Smooth muscle cell (in vitro differentiated cells): ENCODE measurements around the gene ZCCHC24. TPM values are rescaled to one million over a fixed set of nuclear protein-coding genes. Genes with fewer than 3 reads are reported as not detected.

Experiments
- DNase-seq: peaks from one replicate; lab custom pipeline; 2025; ENCODE audit not compliant: unreplicated experiment; lab: John Stamatoyannopoulos, UW
- H2AFZ ChIP-seq: fragments of 200-600 bp; sonication (generic); 2 replicates; pipeline ENCODE4 v1.6.0; 2016; ENCODE audit warnings: antibody characterized with exemption, low read depth, mild to moderate bottlenecking
- H3F3A ChIP-seq: fragments of 200-600 bp; sonication (generic); 2 replicates; pipeline ENCODE4 v1.6.0; 2017; ENCODE audit warnings: antibody characterized with exemption, low read depth
- H3K27ac ChIP-seq: fragments of 200-600 bp; sonication (generic); 2 replicates; pipeline ENCODE4 v1.5.1; 2016; ENCODE audit warnings: low read depth, mild to moderate bottlenecking
- H3K27me3 ChIP-seq: fragments of 200-600 bp; sonication (generic); 2 replicates; pipeline ENCODE4 v1.6.1; 2016; ENCODE audit warnings: low read depth, mild to moderate bottlenecking
- H3K36me3 ChIP-seq: fragments of 200-600 bp; sonication (generic); 2 replicates; pipeline ENCODE4 v1.5.1; 2016; ENCODE audit warnings: low read depth
- H3K4me1 ChIP-seq: fragments of 200-600 bp; sonication (generic); 2 replicates; pipeline ENCODE4 v1.5.1; 2016; ENCODE audit warnings: low read depth
- H3K4me2 ChIP-seq: fragments of 200-600 bp; sonication (generic); 2 replicates; pipeline ENCODE4 v1.6.0; 2016; ENCODE audit warnings: mild to moderate bottlenecking
- H3K4me3 ChIP-seq: fragments of 200-600 bp; sonication (generic); 2 replicates; pipeline ENCODE4 v1.5.1; 2016; ENCODE audit warnings: mild to moderate bottlenecking
- H3K79me2 ChIP-seq: fragments of 200-600 bp; sonication (generic); 2 replicates; pipeline ENCODE4 v1.6.0; 2016; ENCODE audit warnings: low read depth, mild to moderate bottlenecking
- H3K9ac ChIP-seq: fragments of 200-600 bp; sonication (generic); 2 replicates; pipeline ENCODE4 v1.6.0; 2016; ENCODE audit warnings: low read depth
- H3K9me3 ChIP-seq: fragments of 200-600 bp; sonication (generic); replicated peaks from 2 replicates; pipeline ENCODE4 v1.5.1; 2016; ENCODE audit warnings: low read depth
- H4K20me1 ChIP-seq: fragments of 200-600 bp; sonication (generic); 2 replicates; pipeline ENCODE4 v1.6.0; 2016; ENCODE audit warnings: low read depth
- WGBS: methylation state at CpG from one replicate; pipeline ENCODE4 v1.1.7; 2016; ENCODE audit warnings: low lambda C conversion rate; 5-methylcytosine and 5-hydroxymethylcytosine counted together
- polyA plus RNA-seq: library from polyadenylated mRNA; unstranded; fragments of >200 nt; fragmentation: Nextera tagmentation; extraction: Ambion mirVana; gene quantifications from 2 replicates; pipeline ENCODE4 v1.2.1, GENCODE V29; 2016
- total RNA-seq: library from RNA; depleted of rRNA; stranded (reverse); fragments of >200 nt; gene quantifications from 2 replicates; pipeline ENCODE4 v1.2.3, GENCODE V29; 2014
- TF ChIP-seq, protein P1 (sequence below): fragments of 200-600 bp; sonication (generic); IDR thresholded peaks from 2 replicates; pipeline ENCODE4 v1.5.1; 2017; ENCODE audit warnings: borderline replicate concordance, mild to moderate bottlenecking, antibody characterized with exemption; ENCODE audit not compliant: insufficient read depth, poor library complexity, severe bottlenecking

Gene ZCCHC24
- total and polyA plus RNA-seq, 2 experiments from 2014 or later: 21.9 to 52.1 TPM

DNA sequence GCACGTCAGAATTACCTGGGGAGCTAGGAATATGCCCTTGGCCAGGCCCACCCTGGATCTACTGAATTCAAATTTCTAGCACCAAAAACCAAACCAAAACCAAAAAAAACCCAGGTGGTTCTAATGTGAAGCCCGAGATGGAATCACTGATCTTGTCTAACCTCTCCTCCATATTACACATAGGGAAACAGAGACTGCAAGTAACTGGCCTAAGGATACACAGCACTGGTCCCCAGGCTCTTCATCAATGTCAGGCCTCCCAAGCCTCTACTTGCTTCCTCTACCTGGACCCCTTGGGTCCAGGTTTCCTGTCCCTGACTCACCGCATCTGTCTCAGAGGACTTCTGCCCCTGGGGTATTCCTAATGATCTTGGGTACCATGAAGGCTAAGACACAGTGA is 30.7 kb downstream of the ZCCHC24 start:
- Histone ChIP-seq H3K27ac (no peak overlapping the region), H3K9ac (no peak overlapping the region), H3K4me1 (peaks cover 7% of the 10 kb centered on the region), H3K4me3 (no peak overlapping the region), H2AFZ (no peak overlapping the region), H3K27me3 (no peaks in the 10 kb centered on the region), H3K36me3 (no peaks in the 10 kb centered on the region), H3K4me2 (no peak overlapping the region), H3K9me3 (no peaks in the 10 kb centered on the region), H3F3A (no peaks in the 10 kb centered on the region), H4K20me1 (peaks cover 25% of the 10 kb centered on the region), H3K79me2 (peaks cover 67% of the 10 kb centered on the region)
- 91% methylated on average over 3 of the region's 3 CpGs for whole genome bisulfite sequencing
- TF ChIP-seq, protein P1, sequence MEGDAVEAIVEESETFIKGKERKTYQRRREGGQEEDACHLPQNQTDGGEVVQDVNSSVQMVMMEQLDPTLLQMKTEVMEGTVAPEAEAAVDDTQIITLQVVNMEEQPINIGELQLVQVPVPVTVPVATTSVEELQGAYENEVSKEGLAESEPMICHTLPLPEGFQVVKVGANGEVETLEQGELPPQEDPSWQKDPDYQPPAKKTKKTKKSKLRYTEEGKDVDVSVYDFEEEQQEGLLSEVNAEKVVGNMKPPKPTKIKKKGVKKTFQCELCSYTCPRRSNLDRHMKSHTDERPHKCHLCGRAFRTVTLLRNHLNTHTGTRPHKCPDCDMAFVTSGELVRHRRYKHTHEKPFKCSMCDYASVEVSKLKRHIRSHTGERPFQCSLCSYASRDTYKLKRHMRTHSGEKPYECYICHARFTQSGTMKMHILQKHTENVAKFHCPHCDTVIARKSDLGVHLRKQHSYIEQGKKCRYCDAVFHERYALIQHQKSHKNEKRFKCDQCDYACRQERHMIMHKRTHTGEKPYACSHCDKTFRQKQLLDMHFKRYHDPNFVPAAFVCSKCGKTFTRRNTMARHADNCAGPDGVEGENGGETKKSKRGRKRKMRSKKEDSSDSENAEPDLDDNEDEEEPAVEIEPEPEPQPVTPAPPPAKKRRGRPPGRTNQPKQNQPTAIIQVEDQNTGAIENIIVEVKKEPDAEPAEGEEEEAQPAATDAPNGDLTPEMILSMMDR: no peak
- no peak for DNase-seq

DNA sequence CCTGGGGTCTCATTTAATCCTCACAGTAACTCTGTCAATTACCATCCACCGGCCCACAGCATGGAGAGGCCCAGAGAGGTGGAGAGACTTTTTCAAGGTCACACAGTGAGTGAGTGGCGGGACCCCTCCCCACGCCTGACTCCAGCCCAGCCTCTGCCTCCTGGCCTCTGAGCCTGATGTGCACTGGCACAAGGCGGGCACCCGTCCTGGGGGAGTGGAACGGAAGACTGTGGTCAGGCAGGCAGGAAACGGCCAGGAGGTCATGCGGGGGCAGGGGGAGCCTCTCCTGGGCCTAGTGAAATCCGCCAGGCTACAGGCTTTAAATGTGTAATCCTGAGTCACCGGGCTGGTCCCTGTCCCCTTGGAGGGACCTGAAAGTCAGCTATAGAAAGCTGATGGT is 32.2 kb downstream of the ZCCHC24 start:
- no peak overlapping the region for H3K9ac ChIP-seq
- H3K9me3 ChIP-seq: no peaks in the 10 kb centered on the region
- 45% methylated on average over 10 of the region's 10 CpGs for WGBS
- H3K27ac ChIP-seq: peak overlapping the region; percentile 52
- TF ChIP-seq, protein P1: no peak
- no peak for DNase-seq
- no peak overlapping the region for H2AFZ ChIP-seq
- no peaks in the 10 kb centered on the region for H3F3A ChIP-seq
- peak overlapping the region; percentile 44 for H3K4me2 ChIP-seq
- peaks cover 7% of the 10 kb centered on the region for H3K4me1 ChIP-seq
- H3K4me3 ChIP-seq: no peak overlapping the region
- H3K36me3 ChIP-seq: no peaks in the 10 kb centered on the region
- H4K20me1 ChIP-seq: peaks cover 13% of the 10 kb centered on the region
- peaks cover 62% of the 10 kb centered on the region for H3K79me2 ChIP-seq
- no peaks in the 10 kb centered on the region for H3K27me3 ChIP-seq

GRCh38 chr10:79412516-79412915 is 32.9 kb downstream of the ZCCHC24 start:
- Histone ChIP-seq H3K36me3 (no peaks in the 10 kb centered on the region), H3K9ac (no peak overlapping the region), H3K27me3 (no peaks in the 10 kb centered on the region)

More at GRCh38 chr10:79412516-79412915, 32.9 kb downstream of the ZCCHC24 start:
- H3K4me1 ChIP-seq: peaks cover 7% of the 10 kb centered on the region
- H3F3A ChIP-seq: no peaks in the 10 kb centered on the region
- H3K4me2 ChIP-seq: no peak overlapping the region
- H2AFZ ChIP-seq: no peak overlapping the region
- WGBS: 95% methylated on average over 11 of the region's 11 CpGs
- H3K9me3 ChIP-seq: no peaks in the 10 kb centered on the region
- no peak overlapping the region for H3K4me3 ChIP-seq
- H3K27ac ChIP-seq: no peak overlapping the region
- peaks cover 57% of the 10 kb centered on the region for H3K79me2 ChIP-seq
- TF ChIP-seq, protein P1: no peak
- DNase-seq: no peak
- H4K20me1 ChIP-seq: peaks cover 13% of the 10 kb centered on the region
